Peyer's patch (tissue), 4 donors: Measurements from ENCODE around the gene CARD18. TPM values are rescaled to one million over a fixed set of nuclear protein-coding genes. Genes with fewer than 3 reads are reported as not detected.

ENCODE experiments used
- DNase-seq, 3 donors: peaks; one replicate each; pipeline ENCODE4 v3.0.0-alpha.2; 2017 to 2019
- H3K27ac ChIP-seq, 4 donors: fragments of 200-600 bp; sonication (generic); one replicate each; pipeline ENCODE4 v1.5.1; 2016 to 2019
- H3K27me3 ChIP-seq, 2 donors: fragments of 200-600 bp; sonication (generic); one replicate each; pipeline ENCODE4 v1.5.1; 2019
- H3K36me3 ChIP-seq, 3 donors: fragments of 200-600 bp; sonication (generic); one replicate each; pipeline ENCODE4 v1.5.1; 2016 to 2019
- H3K4me1 ChIP-seq, 4 donors: fragments of 200-600 bp; sonication (generic); one replicate each; pipeline ENCODE4 v1.5.1; 2016 to 2019
- H3K4me3 ChIP-seq, 4 donors: fragments of 200-600 bp; sonication (generic); 1 replicate in 3 of 4; 2 replicates in 1 of 4; pipeline ENCODE4 v1.5.1; 2016 to 2019; ENCODE audit warnings: mild to moderate bottlenecking in 1 of 4
- H3K9me3 ChIP-seq, 4 donors: fragments of 200-600 bp; sonication (generic); one replicate each; pipeline ENCODE4 v1.5.1; 2016 to 2019; ENCODE audit warnings: mild to moderate bottlenecking in 1 of 4
- POLR2A ChIP-seq, 2 donors: fragments of 450-650 bp; IDR thresholded peaks; one replicate each; pipeline ENCODE4 v1.5.1; 2017; ENCODE audit warnings: antibody characterized with exemption in 2 of 2, mild to moderate bottlenecking in 2 of 2, moderate library complexity in 2 of 2
- total RNA-seq, 4 donors: library from RNA; depleted of rRNA; stranded (reverse); fragments of >200 nt; gene quantifications; one replicate each; pipeline ENCODE4 v1.1.0, GENCODE V29; 2016
- TF ChIP-seq, protein P1 (sequence below), 6 experiments: fragments of 450-650 bp in 4 of 6; fragments of 200-600 bp in 2 of 6; sonication (generic) in 1 of 6; IDR thresholded peaks; one replicate each; pipeline ENCODE4 v1.5.1; 2017 to 2019; ENCODE audit warnings: antibody characterized with exemption in 6 of 6, mild to moderate bottlenecking in 3 of 6, moderate library complexity in 1 of 6

CARD18 gene
- total RNA-seq, 4 donors from 2014 or later: not detected

DNA sequence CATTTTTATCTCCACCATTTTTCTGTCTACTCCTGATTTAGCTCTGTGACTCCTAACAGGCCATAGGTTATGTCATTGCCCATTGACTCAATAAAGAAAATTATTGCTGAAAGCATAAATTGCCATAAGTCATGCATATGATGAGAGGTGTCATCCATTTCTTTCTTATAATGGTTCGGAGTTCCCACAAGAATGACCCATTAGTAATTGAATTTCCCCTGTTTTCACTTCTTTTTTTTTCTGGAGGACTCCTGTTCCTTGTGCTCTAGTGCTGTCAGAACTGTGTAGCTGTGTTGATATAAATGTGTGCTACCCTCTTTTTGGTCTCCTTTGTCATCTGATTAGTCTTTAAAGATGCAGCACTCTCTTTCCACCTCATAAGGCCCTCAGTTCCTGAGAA is 22.9 kb upstream of the CARD18 start:
- Histone ChIP-seq H3K36me3 (no peaks in the 10 kb centered on the region), H3K27ac (no peak overlapping the region), H3K27me3 (no peaks in the 10 kb centered on the region), H3K9me3 (no peaks in the 10 kb centered on the region), H3K4me3 (no peak overlapping the region), H3K4me1 (no peaks in the 10 kb centered on the region)
- TF ChIP-seq POLR2A (IDR thresholded peaks at IDR 0.05): no peak
- TF ChIP-seq, protein P1, sequence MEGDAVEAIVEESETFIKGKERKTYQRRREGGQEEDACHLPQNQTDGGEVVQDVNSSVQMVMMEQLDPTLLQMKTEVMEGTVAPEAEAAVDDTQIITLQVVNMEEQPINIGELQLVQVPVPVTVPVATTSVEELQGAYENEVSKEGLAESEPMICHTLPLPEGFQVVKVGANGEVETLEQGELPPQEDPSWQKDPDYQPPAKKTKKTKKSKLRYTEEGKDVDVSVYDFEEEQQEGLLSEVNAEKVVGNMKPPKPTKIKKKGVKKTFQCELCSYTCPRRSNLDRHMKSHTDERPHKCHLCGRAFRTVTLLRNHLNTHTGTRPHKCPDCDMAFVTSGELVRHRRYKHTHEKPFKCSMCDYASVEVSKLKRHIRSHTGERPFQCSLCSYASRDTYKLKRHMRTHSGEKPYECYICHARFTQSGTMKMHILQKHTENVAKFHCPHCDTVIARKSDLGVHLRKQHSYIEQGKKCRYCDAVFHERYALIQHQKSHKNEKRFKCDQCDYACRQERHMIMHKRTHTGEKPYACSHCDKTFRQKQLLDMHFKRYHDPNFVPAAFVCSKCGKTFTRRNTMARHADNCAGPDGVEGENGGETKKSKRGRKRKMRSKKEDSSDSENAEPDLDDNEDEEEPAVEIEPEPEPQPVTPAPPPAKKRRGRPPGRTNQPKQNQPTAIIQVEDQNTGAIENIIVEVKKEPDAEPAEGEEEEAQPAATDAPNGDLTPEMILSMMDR (IDR thresholded peaks at IDR 0.05): no peak
- no peak for DNase-seq

DNA sequence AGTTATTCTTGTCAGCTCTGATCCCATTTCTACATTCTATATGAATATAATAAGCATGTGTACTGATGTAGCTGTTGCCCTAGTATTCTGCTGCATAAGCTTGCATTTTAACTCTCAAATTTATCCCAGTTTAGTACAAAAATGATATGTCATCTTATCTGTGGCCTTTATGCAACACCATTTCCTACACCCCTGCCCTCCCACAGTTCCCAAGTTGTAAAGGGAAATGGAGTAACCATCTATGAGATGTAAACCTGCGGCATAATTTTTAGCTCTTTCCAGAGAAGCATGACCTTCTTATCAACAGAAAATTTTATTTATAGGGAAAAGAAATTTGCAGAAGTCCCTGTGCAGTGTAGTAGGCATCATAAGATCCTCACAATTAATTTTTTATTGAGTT is 18.9 kb upstream of the CARD18 start:
- H3K9me3 ChIP-seq: no peaks in the 10 kb centered on the region
- TF ChIP-seq, protein P1 (IDR thresholded peaks at IDR 0.05): no peak
- no peak for TF ChIP-seq POLR2A (IDR thresholded peaks at IDR 0.05)
- DNase-seq: no peak
- H3K4me1 ChIP-seq: no peaks in the 10 kb centered on the region
- H3K27me3 ChIP-seq: no peaks in the 10 kb centered on the region
- no peak overlapping the region for H3K27ac ChIP-seq
- no peak overlapping the region for H3K4me3 ChIP-seq
- H3K36me3 ChIP-seq: no peaks in the 10 kb centered on the region

DNA sequence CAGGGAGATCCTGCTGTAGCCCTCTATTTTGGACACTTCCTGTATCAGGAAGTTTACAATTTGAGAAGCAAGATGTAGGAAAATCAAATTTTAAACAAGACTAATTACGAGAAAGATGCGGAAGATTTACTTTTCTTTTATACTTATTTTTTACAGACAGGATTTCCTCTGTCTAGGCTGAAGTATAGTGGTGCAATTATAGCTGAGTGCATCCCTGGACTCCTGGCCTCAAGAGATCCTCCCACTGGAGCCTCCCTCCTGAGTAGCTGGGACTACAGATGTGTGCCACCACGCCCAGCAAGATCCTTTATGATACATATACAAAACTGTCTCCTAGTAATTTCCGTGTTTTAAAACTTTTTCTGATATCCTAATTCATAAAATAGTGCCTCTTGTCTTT is 17.2 kb upstream of the CARD18 start:
- H3K9me3 ChIP-seq: no peaks in the 10 kb centered on the region
- no peaks in the 10 kb centered on the region for H3K4me1 ChIP-seq
- TF ChIP-seq, protein P1 (IDR thresholded peaks at IDR 0.05): no peak
- TF ChIP-seq POLR2A (IDR thresholded peaks at IDR 0.05): no peak
- no peak overlapping the region for H3K27ac ChIP-seq
- no peak for DNase-seq
- H3K27me3 ChIP-seq: no peaks in the 10 kb centered on the region
- no peak overlapping the region for H3K4me3 ChIP-seq
- no peaks in the 10 kb centered on the region for H3K36me3 ChIP-seq

DNA sequence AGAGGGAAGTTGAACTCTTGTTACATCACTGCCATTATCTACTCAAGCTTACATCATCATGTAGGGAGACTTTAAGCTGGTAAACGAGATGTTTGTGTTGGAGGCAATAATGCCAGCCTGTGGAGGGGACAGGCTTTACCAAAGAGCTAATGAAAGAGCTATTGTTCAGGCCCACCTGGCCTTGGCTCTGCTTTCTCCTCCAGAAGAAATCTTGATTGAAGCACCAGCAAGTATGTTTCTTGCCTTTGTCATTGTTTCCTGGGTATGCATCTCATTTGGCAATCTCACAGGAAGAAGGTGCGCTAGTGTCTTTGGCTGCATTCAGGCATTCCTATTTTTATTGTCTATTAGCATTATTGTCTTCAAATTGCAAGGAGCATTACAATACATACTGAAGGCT is 16.7 kb upstream of the CARD18 start:
- DNase-seq: no peak
- TF ChIP-seq POLR2A (IDR thresholded peaks at IDR 0.05): no peak
- TF ChIP-seq, protein P1 (IDR thresholded peaks at IDR 0.05): no peak
- no peaks in the 10 kb centered on the region for H3K9me3 ChIP-seq
- H3K4me3 ChIP-seq: no peak overlapping the region
- H3K27me3 ChIP-seq: no peaks in the 10 kb centered on the region
- no peaks in the 10 kb centered on the region for H3K36me3 ChIP-seq
- no peaks in the 10 kb centered on the region for H3K4me1 ChIP-seq
- H3K27ac ChIP-seq: no peak overlapping the region

DNA sequence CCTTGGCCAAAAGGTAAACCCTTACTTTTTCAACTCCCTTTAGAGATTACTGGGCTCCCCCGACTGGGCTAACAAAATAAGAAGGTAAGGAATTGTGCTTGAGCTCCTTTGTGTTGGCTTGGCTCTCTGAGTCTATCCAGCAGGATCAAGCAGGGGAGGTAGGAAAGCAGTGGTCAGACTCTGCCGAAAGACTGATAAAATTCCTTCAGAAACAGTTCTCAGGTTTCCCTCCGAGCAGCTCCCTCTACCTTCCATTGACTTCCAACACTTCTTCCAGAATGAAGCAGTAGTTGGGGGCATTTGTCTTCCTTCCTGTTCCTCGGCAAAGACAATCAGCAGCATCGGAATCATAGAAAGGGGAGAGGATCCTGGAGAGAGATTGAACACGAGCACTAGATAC is 16.1 kb upstream of the CARD18 start:
- DNase-seq: no peak
- Histone ChIP-seq H3K9me3 (no peaks in the 10 kb centered on the region), H3K4me1 (no peaks in the 10 kb centered on the region), H3K36me3 (no peaks in the 10 kb centered on the region), H3K4me3 (no peak overlapping the region), H3K27ac (no peak overlapping the region), H3K27me3 (no peaks in the 10 kb centered on the region)
- TF ChIP-seq POLR2A (IDR thresholded peaks at IDR 0.05): no peak
- TF ChIP-seq, protein P1 (IDR thresholded peaks at IDR 0.05): no peak

DNA sequence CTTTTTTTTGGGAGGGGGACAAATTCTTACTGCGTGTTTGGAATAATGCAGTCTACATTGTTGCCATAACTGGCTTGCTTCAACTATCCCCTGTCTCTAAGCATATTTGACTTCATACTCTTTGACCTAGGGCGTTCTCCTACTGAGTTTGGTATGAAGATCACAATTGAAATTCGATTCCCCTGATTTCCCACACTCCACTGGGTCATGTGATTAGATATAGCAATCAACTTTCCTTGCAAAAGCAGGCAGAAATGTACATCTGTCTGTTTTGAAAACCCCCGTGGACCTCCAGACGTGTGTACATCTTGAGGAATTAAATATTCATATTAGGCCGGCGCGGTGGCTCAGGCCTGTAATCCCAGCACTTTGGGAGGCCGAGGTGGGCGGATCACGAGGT is 13.8 kb upstream of the CARD18 start:
- DNase-seq: no peak
- H3K27ac ChIP-seq: no peak overlapping the region
- no peaks in the 10 kb centered on the region for H3K36me3 ChIP-seq
- no peak for TF ChIP-seq POLR2A (IDR thresholded peaks at IDR 0.05)
- TF ChIP-seq, protein P1 (IDR thresholded peaks at IDR 0.05): no peak
- H3K9me3 ChIP-seq: no peaks in the 10 kb centered on the region
- no peaks in the 10 kb centered on the region for H3K27me3 ChIP-seq
- no peak overlapping the region for H3K4me3 ChIP-seq
- no peaks in the 10 kb centered on the region for H3K4me1 ChIP-seq
